HG03095 (cell line): ENCODE data around the gene SMIM28.
"Not testable (repeated sequence)": the region's sequence is repeated elsewhere in the genome, so short reads cannot be mapped to it uniquely, and the experiment has no call there.

ENCODE experiments used
- ATAC-seq: cut with Tn5 transposase; IDR thresholded peaks from one replicate; pipeline ENCODE4 v1.9.1; 2021; ENCODE audit warnings: moderate library complexity; ENCODE audit not compliant: unreplicated experiment

SMIM28 gene

DNA sequence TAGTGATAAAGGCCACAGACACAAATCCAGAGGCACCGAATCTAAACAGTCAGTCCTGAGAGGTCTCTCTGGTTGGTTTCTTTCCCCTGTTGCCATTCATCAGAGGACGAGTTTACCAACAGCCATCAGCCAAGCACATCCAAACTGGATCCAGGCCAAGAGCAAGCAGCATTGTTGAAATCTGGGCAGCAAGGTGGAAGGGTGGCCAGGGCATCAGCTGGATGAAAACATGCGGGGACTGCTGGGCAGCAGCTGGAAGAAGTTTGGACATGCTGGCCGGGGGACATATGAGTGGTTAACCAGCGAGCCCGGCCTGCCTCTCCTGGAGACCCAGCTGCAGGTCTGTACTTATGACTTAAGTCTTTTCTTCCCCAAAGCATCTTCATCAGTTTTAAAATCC is at the start of gene SMIM28:
Gene SMIM28 (plus strand): TSS at position 62 of the 400 bp plus-strand sequence. CDS start 168 bp downstream, at position 230.
- ATAC-seq: no peak

GRCh38 chr6:138328210-138328609 is 49.5 kb upstream of the SMIM28 start:
- ATAC-seq: no peak

- ATAC-seq: no peak
Measured at GRCh38 chr6:138330763-138331162, 46.9 kb upstream of the SMIM28 start.

DNA sequence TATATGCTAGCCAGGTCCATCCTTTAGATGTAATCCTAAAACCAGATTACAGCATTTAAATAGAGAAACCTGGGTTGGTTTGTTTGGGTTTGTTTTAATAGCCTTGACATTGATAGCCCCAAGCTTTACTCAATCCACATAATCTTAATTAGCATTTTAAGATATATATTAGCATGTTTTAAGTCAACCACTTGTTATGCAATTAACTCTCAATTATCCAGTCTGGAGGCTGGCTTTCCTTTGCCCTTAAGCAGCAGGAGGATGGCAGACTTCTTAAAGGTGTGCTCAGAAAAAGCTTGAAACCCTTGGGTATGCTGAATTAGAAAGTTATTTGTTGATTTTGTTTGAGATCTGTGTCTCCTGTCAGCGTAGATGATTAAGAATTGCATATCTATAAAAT is 46.3 kb upstream of the SMIM28 start:
- no peak for ATAC-seq

- ATAC-seq: no peak
Measured at GRCh38 chr6:138331984-138332383, 45.7 kb upstream of the SMIM28 start.

GRCh38 chr6:138334000-138334399 is 43.7 kb upstream of the SMIM28 start:
- ATAC-seq: no peak

- ATAC-seq: no peak
Measured at GRCh38 chr6:138334963-138335362, 42.7 kb upstream of the SMIM28 start.

DNA sequence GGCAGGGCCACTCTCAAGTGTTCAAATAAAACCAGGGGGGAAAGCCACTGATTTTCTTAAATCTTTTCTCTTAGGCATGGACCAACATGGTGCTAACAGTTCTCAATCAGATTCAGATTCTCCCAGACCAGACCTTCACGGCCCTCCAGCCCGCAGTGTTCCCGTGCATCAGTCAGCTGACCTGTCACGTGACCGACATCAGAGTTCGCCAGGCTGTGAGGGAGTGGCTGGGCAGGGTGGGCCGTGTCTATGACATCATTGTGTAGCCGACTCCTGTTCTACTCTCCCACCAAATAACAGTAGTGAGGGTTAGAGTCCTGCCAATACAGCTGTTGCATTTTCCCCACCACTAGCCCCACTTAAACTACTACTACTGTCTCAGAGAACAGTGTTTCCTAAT is 41.5 kb upstream of the SMIM28 start:
- no peak for ATAC-seq

DNA sequence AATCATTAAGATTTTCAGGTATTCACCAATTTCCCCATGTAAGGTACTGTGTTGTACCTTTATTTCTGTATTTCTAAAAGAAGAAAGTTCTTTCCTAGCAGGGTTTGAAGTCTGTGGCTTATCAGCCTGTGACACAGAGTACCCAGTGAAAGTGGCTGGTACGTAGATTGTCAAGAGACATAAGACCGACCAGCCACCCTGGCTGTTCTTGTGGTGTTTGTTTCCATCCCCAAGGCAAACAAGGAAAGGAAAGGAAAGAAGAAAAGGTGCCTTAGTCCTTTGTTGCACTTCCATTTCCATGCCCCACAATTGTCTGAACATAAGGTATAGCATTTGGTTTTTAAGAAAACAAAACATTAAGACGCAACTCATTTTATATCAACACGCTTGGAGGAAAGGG is 40.6 kb upstream of the SMIM28 start:
- no peak for ATAC-seq

- no peak for ATAC-seq
Measured at GRCh38 chr6:138339024-138339423, 38.7 kb upstream of the SMIM28 start.

GRCh38 chr6:138341176-138341575 is 36.5 kb upstream of the SMIM28 start:
- ATAC-seq: no peak

GRCh38 chr6:138343112-138343511 is 34.6 kb upstream of the SMIM28 start:
- ATAC-seq: no peak

DNA sequence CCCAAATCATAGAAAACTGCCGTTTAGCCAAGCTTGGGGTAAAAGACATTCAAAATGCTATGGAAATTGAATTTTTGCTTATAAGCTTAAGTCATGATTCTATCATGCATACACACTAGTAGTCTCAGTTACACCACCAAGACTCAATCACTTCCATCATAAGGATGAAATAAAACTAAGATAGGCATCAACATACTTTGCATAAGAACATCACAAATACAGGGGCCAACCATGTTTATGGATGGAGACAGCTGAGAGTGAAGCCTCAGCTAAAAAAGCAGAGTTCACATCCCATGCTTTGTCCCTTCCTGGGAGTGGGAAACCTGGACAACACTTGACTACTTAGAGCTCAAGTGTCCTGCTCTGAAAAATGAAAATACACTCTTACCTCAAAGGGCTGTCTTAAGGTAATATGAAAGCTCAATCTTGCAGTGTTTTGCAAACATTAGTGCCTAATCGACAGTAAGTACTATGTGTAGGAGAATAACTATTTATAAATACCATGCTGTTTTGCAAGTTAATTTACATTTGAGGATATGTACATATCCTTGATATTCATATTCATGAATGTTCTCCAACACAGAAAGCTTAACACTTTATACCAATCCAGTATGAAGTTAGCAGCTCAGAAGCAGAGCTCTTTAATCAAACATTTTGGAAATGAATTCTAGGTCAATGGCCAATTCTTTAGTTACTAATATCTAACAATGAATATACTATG is 32.0 kb upstream of the SMIM28 start:
- ATAC-seq: no peak

- ATAC-seq: no peak
Measured at GRCh38 chr6:138346302-138347195, 31.2 kb upstream of the SMIM28 start.

- no peak for ATAC-seq
Measured at GRCh38 chr6:138347864-138348263, 29.8 kb upstream of the SMIM28 start.

DNA sequence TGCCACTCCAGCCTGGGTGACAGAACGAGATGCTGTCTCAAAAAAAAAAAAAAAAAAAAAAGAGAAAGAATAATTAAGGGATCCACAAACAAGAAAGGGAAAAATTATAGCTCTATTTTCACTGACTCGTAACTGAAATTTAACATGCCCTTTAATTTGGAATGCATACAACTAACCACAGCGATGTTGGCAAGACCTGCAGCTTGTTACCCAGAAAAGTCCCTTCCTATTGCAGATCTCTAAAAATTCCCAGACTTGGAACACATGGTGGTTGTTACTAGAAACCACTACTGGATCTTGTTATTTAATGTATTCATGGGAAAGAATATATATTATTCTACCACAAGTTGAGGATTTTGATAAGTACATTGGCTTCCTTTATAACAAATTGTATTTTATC is 27.8 kb upstream of the SMIM28 start:
- ATAC-seq: no peak

DNA sequence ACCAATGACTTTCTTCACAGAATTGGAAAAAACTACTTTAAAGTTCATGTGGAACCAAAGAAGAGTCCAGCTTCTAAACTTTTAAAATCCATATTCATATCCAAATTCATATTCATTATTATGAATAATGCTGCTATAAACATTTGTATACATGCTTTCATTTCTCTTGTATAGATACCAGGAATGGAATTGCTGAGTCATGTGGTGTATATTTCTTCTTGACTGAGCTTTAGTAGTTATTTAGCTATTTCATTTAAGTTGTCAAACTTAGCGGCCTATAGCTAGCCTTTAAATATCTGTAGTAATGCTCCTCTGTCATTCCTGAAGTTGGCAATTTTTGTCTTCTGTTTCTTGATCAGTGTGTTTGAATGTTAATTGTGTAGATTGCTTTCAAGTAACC is 19.8 kb upstream of the SMIM28 start:
- ATAC-seq: no peak

- ATAC-seq: not testable (repeated sequence)
Measured at GRCh38 chr6:138368684-138369083, 9.0 kb upstream of the SMIM28 start.

- no peak for ATAC-seq
Measured at GRCh38 chr6:138370631-138371451, 6.9 kb upstream of the SMIM28 start.

- no peak for ATAC-seq
Measured at GRCh38 chr6:138371452-138371711, 6.3 kb upstream of the SMIM28 start.

DNA sequence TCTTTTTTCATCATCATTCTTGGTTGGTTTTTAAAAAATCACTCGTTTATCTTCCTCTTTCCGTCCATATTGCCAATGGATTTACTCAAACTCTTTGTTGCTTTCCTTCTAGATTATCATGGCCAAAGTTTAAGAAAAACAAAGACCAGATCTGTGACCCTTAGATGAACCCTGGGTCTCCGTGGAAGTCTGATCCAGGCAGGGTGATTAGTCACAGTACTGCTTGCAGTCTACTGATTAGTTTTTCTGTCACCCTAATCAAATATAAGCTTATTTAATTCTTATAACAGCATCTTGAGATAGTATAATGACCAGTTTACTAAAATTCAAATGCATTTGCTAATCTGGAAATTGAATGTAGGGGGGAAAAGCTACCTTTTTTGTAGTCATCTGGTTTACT is 6.0 kb upstream of the SMIM28 start:
- ATAC-seq: no peak
